Pancreas (tissue), 10 donors: ENCODE data around the gene PCLO. TPM values are rescaled to one million over a fixed set of nuclear protein-coding genes. Genes with fewer than 3 reads are reported as not detected.
"Not testable (repeated sequence)": the region's sequence is repeated elsewhere in the genome, so short reads cannot be mapped to it uniquely, and the experiment has no call there.

ENCODE experiments used
- ATAC-seq, 4 donors: fragments of 200-7000 bp; cut with Tn5 transposase; one replicate each; pipeline versions ENCODE4 v1.8.0 to v1.9.1; 2020; ENCODE audit warnings: mild to moderate bottlenecking in 4 of 4, moderate library complexity in 4 of 4
- DNase-seq, 6 donors: peaks; one replicate each; pipeline ENCODE4 v3.0.0-alpha.2; 2020
- FAIRE-seq: peaks from 2 replicates; lab custom pipeline; 2012; peaks lifted over from hg19 to GRCh38; lab: Jason Lieb, UNC
- H3K27ac ChIP-seq, 4 donors: fragments of 200-600 bp; sonication (generic); 1 replicate in 3 of 4; 2 replicates in 1 of 4; pipeline versions ENCODE4 v1.5.0 to v1.8.0; 2020
- H3K27me3 ChIP-seq, 4 donors: fragments of 200-600 bp; one replicate each; pipeline ENCODE4 v1.8.0; 2021
- H3K36me3 ChIP-seq, 3 donors: fragments of 200-600 bp; sonication (generic) in 1 of 3; one replicate each; pipeline versions ENCODE4 v1.5.0 to v1.8.0; 2020 to 2021
- H3K4me1 ChIP-seq, 3 donors: fragments of 200-600 bp; one replicate each; pipeline ENCODE4 v1.8.0; 2021
- H3K4me3 ChIP-seq, 4 donors: fragments of 200-600 bp; sonication (generic) in 2 of 4; one replicate each; pipeline versions ENCODE4 v1.5.0 to v1.8.0; 2020 to 2021
- H3K9me3 ChIP-seq, 4 donors: fragments of 200-600 bp; one replicate each; pipeline ENCODE4 v1.8.0; 2021
- WGBS, 2 donors: extraction: QIAGEN DNeasy Blood & Tissue Kit; methylation state at CpG; one replicate each; pipeline ENCODE4 v1.1.7; 2013; 5-methylcytosine and 5-hydroxymethylcytosine counted together
- intact Hi-C, 3 donors: fragments of 100-400 bp; cut with DNase I; formaldehyde crosslinking; loops; one replicate each; pipeline versions ENCODE4 v1.11.1 to v1.14.2; 2022
- polyA plus RNA-seq, 2 donors: library from polyadenylated mRNA; stranded (reverse); fragments of 200-250 nt; gene quantifications; one replicate each; pipeline ENCODE4 v1.2.3, GENCODE V29; 2013
- total RNA-seq, 6 donors: library from RNA; stranded (reverse); fragmentation: NEBNext Ultra II Directional in 4 of 6; extraction: Animal tissue kit (Norgen Biotek cat#: 25700) in 4 of 6; gene quantifications; one replicate each; pipeline versions ENCODE4 v1.2.1 to v1.2.4, GENCODE V29; 2021 to 2023
- TF ChIP-seq, protein P1 (sequence below), 4 donors: fragments of 200-600 bp; sonication (generic) in 3 of 4; IDR thresholded peaks; one replicate each; pipeline versions ENCODE4 v1.5.0 to v1.8.0; 2021; ENCODE audit warnings: antibody characterized with exemption in 4 of 4
- donor health status: healthy with polysubstance abuse.
- donor health status: DM: no; HTN: no; CAD: no; lungs with moderate emphysema.
- donor health status: DM: no; HTN: no; CAD: no.
- donor health status: control.
- donor health status: control.
- donor health status: Bipolar disorder and iron deficiency.
- donor health status: DM: yes; HTN: yes; CAD: no.
- donor health status: DM: no; HTN: no; CAD: no.
- donor health status: DM: no; HTN: no; CAD: no.
- donor health status: DM: yes; HTN: yes; CAD: no.

PCLO gene
- total and polyA plus RNA-seq, 8 donors, result 1.9 to 5.6 (median 4.6) TPM

DNA sequence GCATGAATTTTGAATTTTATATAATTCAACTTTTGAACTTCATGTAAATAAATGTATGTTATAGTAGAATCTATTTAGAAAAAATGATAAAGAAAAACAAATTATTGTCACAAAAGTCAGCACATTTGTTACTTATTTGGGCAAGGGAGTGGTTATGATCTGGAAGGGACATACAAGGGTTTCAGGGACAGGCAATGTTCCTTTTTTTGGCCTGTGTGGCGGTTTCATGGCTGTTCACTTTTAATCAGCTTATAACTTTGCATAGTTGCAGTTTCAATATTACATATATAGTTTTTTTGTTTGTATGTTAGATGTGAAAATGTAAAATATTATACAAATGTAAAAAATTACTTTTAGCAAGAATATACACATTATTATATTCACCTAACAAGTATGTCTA, 256.2 kb downstream of the PCLO start:
- no peak overlapping the region for H3K4me3 ChIP-seq
- intact Hi-C loops, result no loop called here
- H3K9me3 ChIP-seq, result no peaks in the 10 kb centered on the region
- DNase-seq (no peak), FAIRE-seq (no peak), ATAC-seq (no peak)
- TF ChIP-seq, protein P1, sequence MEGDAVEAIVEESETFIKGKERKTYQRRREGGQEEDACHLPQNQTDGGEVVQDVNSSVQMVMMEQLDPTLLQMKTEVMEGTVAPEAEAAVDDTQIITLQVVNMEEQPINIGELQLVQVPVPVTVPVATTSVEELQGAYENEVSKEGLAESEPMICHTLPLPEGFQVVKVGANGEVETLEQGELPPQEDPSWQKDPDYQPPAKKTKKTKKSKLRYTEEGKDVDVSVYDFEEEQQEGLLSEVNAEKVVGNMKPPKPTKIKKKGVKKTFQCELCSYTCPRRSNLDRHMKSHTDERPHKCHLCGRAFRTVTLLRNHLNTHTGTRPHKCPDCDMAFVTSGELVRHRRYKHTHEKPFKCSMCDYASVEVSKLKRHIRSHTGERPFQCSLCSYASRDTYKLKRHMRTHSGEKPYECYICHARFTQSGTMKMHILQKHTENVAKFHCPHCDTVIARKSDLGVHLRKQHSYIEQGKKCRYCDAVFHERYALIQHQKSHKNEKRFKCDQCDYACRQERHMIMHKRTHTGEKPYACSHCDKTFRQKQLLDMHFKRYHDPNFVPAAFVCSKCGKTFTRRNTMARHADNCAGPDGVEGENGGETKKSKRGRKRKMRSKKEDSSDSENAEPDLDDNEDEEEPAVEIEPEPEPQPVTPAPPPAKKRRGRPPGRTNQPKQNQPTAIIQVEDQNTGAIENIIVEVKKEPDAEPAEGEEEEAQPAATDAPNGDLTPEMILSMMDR (IDR thresholded peaks at IDR 0.05), result no peak
- no peaks in the 10 kb centered on the region for H3K27me3 ChIP-seq
- no peaks in the 10 kb centered on the region for H3K36me3 ChIP-seq
- H3K4me1 ChIP-seq, result no peaks in the 10 kb centered on the region
- no peak overlapping the region for H3K27ac ChIP-seq
- 45 to 98% methylated on average over 1 of the region's 1 CpG for WGBS, 2 donors

DNA sequence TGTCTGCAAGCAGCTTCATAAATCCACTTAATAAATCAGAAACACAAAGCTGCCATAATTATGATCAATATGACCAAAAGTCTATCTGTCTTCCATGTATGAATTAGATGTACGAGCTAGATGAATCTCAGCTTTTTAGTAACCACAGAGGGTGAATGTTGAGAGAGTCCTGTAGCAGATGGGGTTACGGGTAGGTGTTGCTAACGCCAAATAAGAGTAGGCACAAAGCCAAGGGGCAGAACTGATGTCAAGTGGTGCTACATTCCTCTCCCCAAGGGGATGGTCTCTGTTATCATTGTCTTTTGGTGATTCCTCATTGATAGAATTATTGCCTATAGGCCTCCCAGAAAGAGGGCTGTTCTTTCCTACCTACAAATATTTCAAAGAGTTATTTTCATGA, 257.8 kb downstream of the PCLO start:
- no peaks in the 10 kb centered on the region for H3K9me3 ChIP-seq
- no peak overlapping the region for H3K27ac ChIP-seq
- no peak for FAIRE-seq
- no peak for ATAC-seq
- no peak for DNase-seq
- no peaks in the 10 kb centered on the region for H3K27me3 ChIP-seq
- intact Hi-C loops, result no loop called here
- no peaks in the 10 kb centered on the region for H3K36me3 ChIP-seq
- 89% methylated on average over 3 of the region's 3 CpGs for WGBS, 2 donors
- TF ChIP-seq, protein P1 (IDR thresholded peaks at IDR 0.05), result no peak
- no peak overlapping the region for H3K4me3 ChIP-seq
- no peaks in the 10 kb centered on the region for H3K4me1 ChIP-seq

DNA sequence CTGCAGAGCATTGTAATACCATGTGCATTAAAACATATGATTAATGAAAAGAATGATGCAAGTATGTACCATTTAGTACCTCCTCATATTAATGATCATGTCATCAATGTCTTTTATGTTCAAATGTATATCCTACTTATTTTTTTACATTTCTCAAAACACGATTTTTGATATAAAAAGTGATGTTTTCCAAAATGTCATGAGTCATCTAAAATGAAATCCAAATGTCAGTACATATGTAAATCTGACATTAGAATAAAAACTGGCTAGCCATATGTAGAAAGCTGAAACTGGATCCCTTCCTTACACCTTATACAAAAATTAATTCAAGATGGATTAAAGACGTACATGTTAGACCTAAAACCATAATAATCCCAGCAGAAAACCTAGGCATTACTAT, 261.6 kb downstream of the PCLO start:
- DNase-seq, H3K27me3 ChIP-seq, H3K4me3 ChIP-seq, H3K36me3 ChIP-seq, intact Hi-C loops, H3K4me1 ChIP-seq, ATAC-seq, FAIRE-seq, H3K27ac ChIP-seq, H3K9me3 ChIP-seq: not testable (repeated sequence)
- WGBS, 2 donors, result 76 to 83% methylated on average over 2 of the region's 2 CpGs

DNA sequence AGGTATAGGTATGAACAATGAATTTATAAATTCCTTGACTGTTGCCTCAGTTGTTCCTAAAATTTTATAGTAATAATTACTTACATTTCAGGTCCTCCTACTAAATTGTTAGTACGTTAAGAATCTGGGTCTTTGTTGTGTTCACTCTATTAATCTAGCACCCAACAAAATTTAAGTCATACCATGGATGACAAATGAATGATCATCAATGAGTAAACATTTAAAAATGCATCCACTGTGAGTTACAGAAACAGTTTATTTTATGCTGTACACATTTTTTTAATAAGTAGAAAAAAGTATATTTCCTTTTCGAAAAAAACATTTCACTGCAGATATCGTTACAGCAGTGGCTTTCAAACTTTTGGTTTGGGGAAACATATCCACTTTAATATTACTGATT, 265.2 kb downstream of the PCLO start:
- intact Hi-C loops, result no loop called here
- no peak overlapping the region for H3K4me3 ChIP-seq
- H3K27me3 ChIP-seq, result no peaks in the 10 kb centered on the region
- DNase-seq (no peak), FAIRE-seq (no peak), ATAC-seq (no peak)
- no peaks in the 10 kb centered on the region for H3K36me3 ChIP-seq
- no peaks in the 10 kb centered on the region for H3K9me3 ChIP-seq
- no peak overlapping the region for H3K27ac ChIP-seq
- TF ChIP-seq, protein P1 (IDR thresholded peaks at IDR 0.05), result no peak
- WGBS, 2 donors, result 74 to 80% methylated on average over 3 of the region's 3 CpGs
- H3K4me1 ChIP-seq, result no peaks in the 10 kb centered on the region

DNA sequence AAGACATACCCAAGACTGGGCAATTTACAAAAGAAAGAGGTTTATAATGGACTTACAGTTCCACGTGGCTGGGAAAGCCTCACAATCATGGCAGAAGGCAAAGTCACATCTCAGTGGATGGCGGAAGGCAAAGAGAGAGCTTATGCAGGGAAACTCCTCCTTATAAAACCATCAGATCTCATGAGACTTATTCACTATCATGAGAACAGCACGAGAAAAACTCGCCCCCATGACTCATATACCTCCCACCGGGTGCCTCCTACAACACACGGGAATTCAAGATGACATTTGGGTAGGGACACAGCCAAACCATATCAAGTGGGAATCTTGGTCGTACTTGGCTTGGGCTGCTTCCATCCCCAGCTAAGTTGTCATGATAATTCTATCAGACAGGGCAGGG, 268.3 kb downstream of the PCLO start:
- 81 to 82% methylated on average over 7 of the region's 7 CpGs for WGBS, 2 donors
- FAIRE-seq, H3K4me3 ChIP-seq, H3K27me3 ChIP-seq, intact Hi-C loops, H3K9me3 ChIP-seq, ATAC-seq, H3K36me3 ChIP-seq, H3K4me1 ChIP-seq, DNase-seq, H3K27ac ChIP-seq: not testable (repeated sequence)

- WGBS, 2 donors, result 38 to 85% methylated on average over 1 of the region's 1 CpG
- TF ChIP-seq, protein P1 (IDR thresholded peaks at IDR 0.05), result no peak
- intact Hi-C loops, result no loop called here
- Histone ChIP-seq H3K36me3 (no peaks in the 10 kb centered on the region), H3K27me3 (no peaks in the 10 kb centered on the region), H3K4me3 (no peak overlapping the region), H3K27ac (no peak overlapping the region), H3K9me3 (no peaks in the 10 kb centered on the region), H3K4me1 (no peaks in the 10 kb centered on the region)
- no peak for DNase-seq
- FAIRE-seq, result no peak
- no peak for ATAC-seq
Observed at GRCh38 chr7:82886324-82886723, 276.4 kb downstream of the PCLO start.
